GM19467 (cell line): Measurements from ENCODE around the gene POLR3B.
"Not testable (repeated sequence)": the region's sequence is repeated elsewhere in the genome, so short reads cannot be mapped to it uniquely, and the experiment has no call there.

ENCODE experiments used
- ATAC-seq: cut with Tn5 transposase; IDR thresholded peaks from one replicate; pipeline ENCODE4 v1.9.1; 2021; ENCODE audit warnings: mild to moderate bottlenecking, moderate library complexity; ENCODE audit not compliant: unreplicated experiment

The POLR3B gene

GRCh38 chr12:106357549-106358395 is at the start of gene POLR3B:
TSS of gene POLR3B (plus strand) at chr12:106357748. CDS start at chr12:106357880, 132 bp downstream.
- ATAC-seq = peak; percentile 88

DNA sequence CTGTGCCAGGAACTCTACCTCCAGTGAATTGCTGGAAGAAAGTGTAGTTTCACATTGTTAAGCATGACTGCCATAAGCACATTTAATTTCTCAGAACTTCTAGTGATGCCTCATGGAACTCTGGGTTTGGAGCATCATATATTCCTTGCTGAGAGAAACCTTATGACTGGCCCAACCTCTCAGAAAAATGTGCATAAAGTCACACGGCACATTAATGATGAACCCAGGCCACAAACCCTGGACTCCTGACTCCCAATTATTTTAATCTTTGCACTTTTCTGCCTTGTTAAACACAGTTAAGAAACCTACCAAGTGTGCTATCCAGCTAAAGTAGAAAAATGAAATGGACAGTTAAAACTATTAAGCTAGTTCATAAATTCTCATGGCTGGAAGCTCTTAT is 49.4 kb upstream of the POLR3B start:
- no peak for ATAC-seq

DNA sequence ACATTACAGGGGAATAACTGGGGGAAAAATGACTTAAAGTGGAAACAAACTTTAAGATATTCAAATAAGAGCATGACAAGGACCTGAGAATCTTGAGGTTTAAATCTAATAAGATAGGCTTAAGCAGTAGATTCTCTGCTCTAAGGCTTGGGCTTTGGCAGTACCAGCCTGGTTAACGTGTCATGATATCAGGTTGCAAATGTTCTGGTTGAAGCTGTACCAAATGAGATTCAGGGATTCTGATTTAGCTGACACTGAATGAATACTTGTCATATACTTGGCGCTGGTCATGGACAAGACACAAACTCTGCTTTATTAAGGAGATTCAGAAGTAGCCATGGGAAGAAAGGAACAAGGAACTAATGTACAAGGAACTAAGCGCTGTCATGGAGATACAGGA is 48.9 kb upstream of the POLR3B start:
- ATAC-seq = no peak

- ATAC-seq = no peak
Observed at GRCh38 chr12:106309671-106310505, 47.7 kb upstream of the POLR3B start.

GRCh38 chr12:106310687-106311086 is 46.9 kb upstream of the POLR3B start:
- ATAC-seq = no peak

DNA sequence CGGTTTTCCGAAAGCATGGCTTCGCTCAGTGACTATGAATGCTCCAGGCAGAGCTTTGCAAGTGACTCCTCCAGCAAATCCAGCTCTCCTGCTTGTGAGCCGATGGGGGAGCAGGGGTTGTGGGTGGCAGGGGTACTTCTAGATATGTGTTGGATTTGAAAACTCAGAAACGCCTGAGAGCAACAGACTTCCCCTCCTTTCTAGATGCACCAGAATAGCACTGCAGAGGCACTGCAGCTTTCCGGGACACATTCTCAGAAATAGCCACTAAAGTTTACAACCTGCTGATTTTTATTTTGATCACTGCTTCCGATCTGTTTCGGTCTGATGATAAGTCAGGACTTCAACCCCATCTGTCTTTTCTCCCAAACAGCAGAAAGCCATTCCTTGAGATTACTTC is 46.4 kb upstream of the POLR3B start:
- no peak for ATAC-seq

DNA sequence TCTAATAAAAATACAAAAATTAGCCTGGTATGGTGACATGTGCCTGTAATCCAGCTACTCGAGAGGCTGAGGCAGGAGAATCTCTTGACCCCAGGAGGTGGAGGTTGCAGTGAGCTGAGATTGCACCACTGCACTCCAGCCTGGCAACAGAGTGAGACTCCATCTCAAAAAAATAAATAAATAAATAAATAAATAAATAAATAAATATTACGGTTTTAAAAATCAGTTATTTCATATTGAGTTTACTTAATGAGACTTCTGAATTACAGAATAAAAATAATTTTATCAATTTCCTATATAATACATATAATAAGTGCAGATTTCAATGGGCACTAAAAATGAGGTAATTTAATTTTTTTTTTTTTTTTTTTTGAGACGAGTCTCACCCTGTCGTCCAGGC is 44.1 kb upstream of the POLR3B start:
- ATAC-seq = not testable (repeated sequence)

- no peak for ATAC-seq
Observed at GRCh38 chr12:106315523-106315922, 42.0 kb upstream of the POLR3B start.

GRCh38 chr12:106317406-106318082 is 40.0 kb upstream of the POLR3B start:
- ATAC-seq = no peak

DNA sequence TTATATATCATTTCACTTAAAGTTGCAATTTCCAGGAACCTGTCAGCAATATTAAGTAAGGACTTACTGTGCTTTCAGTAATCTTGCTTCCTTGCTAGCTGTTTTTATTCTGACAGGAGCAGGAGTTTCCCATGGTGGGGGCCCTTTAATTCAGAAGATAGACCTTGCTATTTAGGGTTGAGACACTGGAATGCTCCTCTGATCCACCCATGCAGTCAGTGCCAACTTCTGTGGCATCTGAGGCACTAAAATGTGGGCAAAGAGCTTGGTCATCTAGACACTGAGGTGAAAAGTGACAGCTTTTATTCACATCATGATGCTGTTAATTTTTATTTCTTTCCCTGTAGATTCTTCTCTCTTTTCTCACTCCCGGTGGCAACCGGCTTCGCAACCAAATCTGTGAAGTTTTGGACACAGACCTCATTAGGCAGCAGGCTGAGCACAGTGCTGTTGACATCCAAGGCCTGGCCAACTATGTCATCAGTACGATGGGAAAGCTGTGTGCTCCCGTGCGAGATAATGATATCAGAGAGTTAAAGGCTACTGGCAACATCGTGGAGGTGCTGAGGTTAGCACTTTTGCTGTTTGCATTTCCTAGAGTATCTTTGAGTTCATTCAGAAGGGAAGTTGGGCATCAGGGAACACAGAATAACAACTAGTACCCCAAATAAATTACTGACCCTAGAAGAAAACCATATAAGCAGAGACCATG is 36.3 kb upstream of the POLR3B start:
- no peak for ATAC-seq

DNA sequence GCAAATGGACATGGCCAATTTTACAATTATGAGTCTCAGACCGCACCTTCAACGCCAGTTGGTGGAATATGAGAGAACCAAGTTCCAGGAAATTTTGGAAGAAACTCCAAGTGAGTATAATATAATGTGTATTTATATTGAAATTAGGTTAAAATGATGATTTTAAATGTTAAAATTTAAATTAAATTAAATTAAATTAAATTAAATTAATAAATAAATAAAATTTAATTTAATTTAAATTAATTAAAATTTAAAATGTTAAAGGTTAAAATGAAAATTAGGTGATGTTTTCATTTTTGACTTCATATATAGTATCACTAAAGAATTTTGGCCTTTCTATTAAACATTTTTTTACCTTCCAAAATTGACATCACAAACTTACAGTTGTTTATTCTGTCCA is 34.0 kb upstream of the POLR3B start:
- ATAC-seq = no peak

DNA sequence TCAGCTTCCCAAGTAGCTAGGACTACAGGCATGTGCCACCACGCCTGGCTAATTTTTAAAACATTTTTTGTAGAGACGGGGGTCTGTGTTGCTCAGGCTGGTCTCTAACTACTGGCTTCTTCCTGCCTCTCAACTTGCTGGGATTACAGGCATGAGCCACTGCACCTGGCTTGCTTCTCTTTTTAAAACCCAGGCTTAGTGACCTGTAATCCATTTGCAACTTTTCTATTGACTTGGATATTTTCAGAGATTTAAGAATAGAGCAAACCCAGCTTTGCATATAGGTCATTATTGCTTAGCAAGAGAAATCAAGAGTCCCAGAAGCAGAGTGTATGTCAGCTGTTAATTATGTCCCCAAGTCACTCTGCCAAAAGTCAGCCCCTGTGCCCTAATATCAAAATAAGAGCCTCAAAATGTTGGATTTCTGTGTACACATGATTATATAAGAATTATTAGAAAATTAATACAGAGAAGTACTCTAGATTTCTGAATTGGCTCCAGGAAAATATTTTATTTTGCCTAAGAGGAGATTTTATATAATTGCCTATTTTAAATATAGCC is 30.2 kb upstream of the POLR3B start:
- no peak for ATAC-seq

- no peak for ATAC-seq
Observed at GRCh38 chr12:106328735-106329134, 28.8 kb upstream of the POLR3B start.

- no peak for ATAC-seq
Observed at GRCh38 chr12:106329231-106329982, 28.1 kb upstream of the POLR3B start.

GRCh38 chr12:106331599-106331998 is 25.9 kb upstream of the POLR3B start:
- no peak for ATAC-seq

GRCh38 chr12:106332536-106332935 is 25.0 kb upstream of the POLR3B start:
- no peak for ATAC-seq

GRCh38 chr12:106333010-106333409 is 24.5 kb upstream of the POLR3B start:
- ATAC-seq = no peak

DNA sequence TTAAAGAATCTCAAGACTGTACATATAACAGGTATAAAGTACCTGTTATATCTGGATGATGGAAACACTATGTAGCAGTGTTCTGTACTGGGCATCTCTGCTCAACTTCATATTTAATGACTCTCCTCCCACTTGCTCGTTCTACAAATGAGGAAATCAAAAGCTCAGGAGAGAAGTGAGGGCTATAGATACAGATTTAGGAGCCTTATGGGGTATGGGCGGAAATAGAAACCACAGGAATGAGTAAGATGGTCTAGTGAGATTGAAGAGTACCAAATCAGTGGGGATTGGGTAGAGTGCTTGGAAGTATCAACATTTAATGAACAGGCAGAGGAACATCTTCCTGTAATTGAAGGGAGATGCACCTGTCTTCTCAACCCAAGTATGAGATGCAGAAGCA is 23.8 kb upstream of the POLR3B start:
- ATAC-seq = no peak

- no peak for ATAC-seq
Observed at GRCh38 chr12:106341086-106341877, 16.3 kb upstream of the POLR3B start.
